GM18520 (cell line): ENCODE results near the gene ZNF574.

ENCODE experiments used
- ATAC-seq: cut with Tn5 transposase; IDR thresholded peaks from one replicate; pipeline ENCODE4 v1.9.1; 2021; ENCODE audit not compliant: unreplicated experiment

The ZNF574 gene

DNA sequence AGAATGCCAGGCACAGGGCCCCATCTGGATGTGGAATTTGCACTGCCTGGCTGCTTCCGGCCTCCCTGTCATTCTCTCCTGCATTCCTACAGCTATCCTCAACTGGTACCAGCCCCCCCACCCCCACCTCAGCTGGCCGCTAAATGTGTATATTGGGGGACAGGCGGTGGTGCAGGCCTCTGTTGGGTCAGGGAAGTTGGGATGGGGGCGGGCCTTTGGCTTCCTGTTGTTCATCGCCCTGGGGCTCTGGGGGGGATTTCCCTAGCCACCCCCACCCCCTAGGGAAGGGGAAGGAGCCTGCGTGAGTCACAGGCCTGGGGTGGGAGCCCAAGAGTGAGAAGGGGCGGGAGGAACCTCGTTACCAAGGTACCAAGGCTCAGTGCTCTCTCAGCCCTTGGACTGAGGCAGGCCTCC is 45.7 kb downstream of the ZNF574 start:
- ATAC-seq: no peak

DNA sequence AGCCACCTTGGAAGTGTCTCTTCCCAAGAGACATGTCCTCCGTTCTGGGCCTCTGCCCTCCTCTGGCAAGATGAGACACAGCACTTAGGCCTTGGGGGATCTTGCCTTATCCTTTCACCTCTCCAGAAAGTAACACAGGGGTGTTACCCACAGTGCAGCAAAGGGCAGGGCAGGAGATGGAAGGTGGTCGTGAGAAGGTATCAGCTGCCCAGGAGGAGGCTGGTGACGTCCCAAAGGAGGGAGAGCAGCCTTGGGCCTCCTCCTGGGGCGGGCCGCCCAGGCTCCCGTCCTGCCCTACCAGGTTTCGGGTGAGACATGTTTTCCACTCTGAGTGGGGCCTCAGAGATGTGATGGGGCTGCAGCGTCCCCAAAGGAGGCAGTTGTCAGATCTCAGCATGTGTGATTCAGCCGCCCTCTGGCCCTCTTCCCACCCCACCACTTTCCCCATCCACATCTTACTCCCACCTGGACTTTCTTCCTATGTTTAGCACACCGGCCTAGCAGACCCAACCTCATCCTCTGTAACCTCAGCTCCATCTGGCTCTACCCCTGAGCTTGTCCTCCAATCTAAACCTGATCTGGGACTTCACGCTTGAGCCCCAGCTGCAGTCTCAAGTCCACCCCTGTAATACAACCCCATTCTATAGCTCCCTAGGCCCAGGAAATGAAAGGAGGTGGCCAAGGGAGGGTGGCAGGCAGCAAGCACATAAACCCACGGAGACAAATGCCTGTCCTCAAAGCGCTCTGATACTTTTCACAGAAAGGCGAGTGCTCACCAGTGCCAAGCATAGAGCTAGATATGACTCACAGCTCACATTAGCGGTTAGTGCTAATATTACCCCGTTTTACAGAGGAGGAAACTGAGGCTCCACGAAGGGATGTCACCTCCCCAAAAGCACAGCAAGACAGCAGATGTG is 47.0 kb downstream of the ZNF574 start:
- ATAC-seq: no peak

- ATAC-seq: no peak
Observed at GRCh38 chr19:42123765-42124164, 47.8 kb downstream of the ZNF574 start.

DNA sequence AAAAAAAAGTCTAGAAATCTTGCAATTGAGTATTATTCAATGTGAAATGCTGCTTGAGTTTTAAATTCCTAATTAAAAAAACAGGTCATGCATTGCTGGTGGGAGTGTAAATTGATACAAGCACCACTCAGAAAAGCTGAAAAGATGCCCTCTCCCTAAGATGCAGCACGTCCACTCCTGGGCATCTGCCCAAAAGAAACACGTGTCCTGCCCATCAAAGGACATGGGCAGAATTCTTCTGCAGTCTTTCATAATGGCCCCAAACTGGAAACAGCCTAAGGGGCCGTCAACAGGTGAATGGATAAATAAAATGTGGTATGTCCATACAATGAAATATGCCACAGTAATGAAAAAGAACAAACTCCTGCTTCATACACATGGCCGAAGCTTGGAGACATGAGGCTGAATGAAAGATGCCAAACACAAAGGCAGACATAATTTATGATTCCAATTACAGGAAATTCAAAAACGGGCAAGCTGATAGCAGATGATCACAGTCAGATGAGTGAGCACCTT is 48.5 kb downstream of the ZNF574 start:
- no peak for ATAC-seq

GRCh38 chr19:42125536-42125935 is 49.6 kb downstream of the ZNF574 start:
- ATAC-seq: no peak

DNA sequence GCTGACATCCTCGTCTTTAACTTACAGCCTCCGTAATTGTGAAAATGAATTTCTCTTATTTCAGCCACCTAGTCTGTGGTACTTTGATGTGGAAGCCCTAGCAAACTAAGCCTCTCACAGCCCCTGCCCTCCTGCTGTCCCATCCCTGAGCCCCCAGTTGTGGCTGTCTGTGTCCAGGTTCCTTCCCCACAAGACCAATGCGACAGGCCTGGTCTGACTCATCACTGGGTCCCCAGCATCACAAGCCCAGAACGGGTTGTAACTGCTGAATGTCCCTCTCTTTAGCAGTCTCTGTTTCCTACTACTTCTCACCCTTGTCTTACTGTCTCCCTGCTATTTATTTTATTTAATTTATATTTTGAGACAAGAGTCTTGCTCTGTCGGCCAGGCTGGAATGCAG is 50.6 kb downstream of the ZNF574 start:
- no peak for ATAC-seq

GRCh38 chr19:42129399-42130253 is 53.7 kb downstream of the ZNF574 start:
- ATAC-seq: no peak

GRCh38 chr19:42130254-42130573 is 54.2 kb downstream of the ZNF574 start:
- no peak for ATAC-seq
